ENCODE results near the gene ATP6V0C.
"Not testable (repeated sequence)": the region's sequence is repeated elsewhere in the genome, so short reads cannot be mapped to it uniquely, and the experiment has no call there.

The ATP6V0C gene

GRCh38 chr16:2531696-2532493 is 18.1 kb downstream of the ATP6V0C start:
- TF ChIP-seq CTCF (IDR thresholded peaks at IDR 0.05; ENCODE audit: low read depth, low read length, missing control alignments) = no peak
- peak overlapping the region; percentile 75 for H3K4me3 ChIP-seq (ENCODE audit: low read depth, low read length)
- peak; percentile 87 for DNase-seq (ENCODE audit: low read depth)

GRCh38 chr16:2532494-2533141 is 18.9 kb downstream of the ATP6V0C start:
- no peak for TF ChIP-seq CTCF (IDR thresholded peaks at IDR 0.05; ENCODE audit: low read depth, low read length, missing control alignments)
- DNase-seq (ENCODE audit: low read depth) = peak; percentile 49
- H3K4me3 ChIP-seq (ENCODE audit: low read depth, low read length) = peak overlapping the region; percentile 75

GRCh38 chr16:2533142-2533755 is 19.5 kb downstream of the ATP6V0C start:
- H3K4me3 ChIP-seq (ENCODE audit: low read depth, low read length) = peak overlapping the region; percentile 75
- not testable (repeated sequence) for DNase-seq (ENCODE audit: low read depth)

GRCh38 chr16:2533912-2534311 is 20.2 kb downstream of the ATP6V0C start:
- no peak for TF ChIP-seq CTCF (IDR thresholded peaks at IDR 0.05; ENCODE audit: low read depth, low read length, missing control alignments)
- no peak for DNase-seq (ENCODE audit: low read depth)
- H3K4me3 ChIP-seq (ENCODE audit: low read depth, low read length) = no peak overlapping the region

GRCh38 chr16:2534335-2534734 is 20.6 kb downstream of the ATP6V0C start:
- not testable (repeated sequence) for DNase-seq (ENCODE audit: low read depth); H3K4me3 ChIP-seq (ENCODE audit: low read depth, low read length)

GRCh38 chr16:2535625-2536013 is 21.9 kb downstream of the ATP6V0C start:
- no peak for DNase-seq (ENCODE audit: low read depth)
- TF ChIP-seq CTCF (IDR thresholded peaks at IDR 0.05; ENCODE audit: low read depth, low read length, missing control alignments) = no peak
- H3K4me3 ChIP-seq (ENCODE audit: low read depth, low read length) = no peak overlapping the region

- peak; percentile 75 for DNase-seq (ENCODE audit: low read depth)
- TF ChIP-seq CTCF (IDR thresholded peaks at IDR 0.05; ENCODE audit: low read depth, low read length, missing control alignments) = no peak
Measured at GRCh38 chr16:2537451-2538379, 24.0 kb downstream of the ATP6V0C start, which contains the start of gene PDPK1. Gene PDPK1 (plus strand): TSS chr16:2538021. CDS start chr16:2538113, 92 bp downstream.

GRCh38 chr16:2539192-2539844 is 25.6 kb downstream of the ATP6V0C start:
- peak overlapping the region; percentile 62; the same call in 1 of the 2 replicates for H3K4me3 ChIP-seq (ENCODE audit: low read depth, low read length)
- DNase-seq (ENCODE audit: low read depth) = not testable (repeated sequence)

More at GRCh38 chr16:2537451-2538379, 24.0 kb downstream of the ATP6V0C start, which contains the start of gene PDPK1:
- H3K4me3 ChIP-seq (ENCODE audit: low read depth, low read length) = peak within 1 kb of the TSS; percentile 80
